Measurements from ENCODE around the gene GALNTL6.

- TF ChIP-seq, protein P1, sequence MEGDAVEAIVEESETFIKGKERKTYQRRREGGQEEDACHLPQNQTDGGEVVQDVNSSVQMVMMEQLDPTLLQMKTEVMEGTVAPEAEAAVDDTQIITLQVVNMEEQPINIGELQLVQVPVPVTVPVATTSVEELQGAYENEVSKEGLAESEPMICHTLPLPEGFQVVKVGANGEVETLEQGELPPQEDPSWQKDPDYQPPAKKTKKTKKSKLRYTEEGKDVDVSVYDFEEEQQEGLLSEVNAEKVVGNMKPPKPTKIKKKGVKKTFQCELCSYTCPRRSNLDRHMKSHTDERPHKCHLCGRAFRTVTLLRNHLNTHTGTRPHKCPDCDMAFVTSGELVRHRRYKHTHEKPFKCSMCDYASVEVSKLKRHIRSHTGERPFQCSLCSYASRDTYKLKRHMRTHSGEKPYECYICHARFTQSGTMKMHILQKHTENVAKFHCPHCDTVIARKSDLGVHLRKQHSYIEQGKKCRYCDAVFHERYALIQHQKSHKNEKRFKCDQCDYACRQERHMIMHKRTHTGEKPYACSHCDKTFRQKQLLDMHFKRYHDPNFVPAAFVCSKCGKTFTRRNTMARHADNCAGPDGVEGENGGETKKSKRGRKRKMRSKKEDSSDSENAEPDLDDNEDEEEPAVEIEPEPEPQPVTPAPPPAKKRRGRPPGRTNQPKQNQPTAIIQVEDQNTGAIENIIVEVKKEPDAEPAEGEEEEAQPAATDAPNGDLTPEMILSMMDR (optimal IDR thresholded peaks at IDR 0.05 in 1 of 3, IDR thresholded peaks at IDR 0.05 in 1 of 3, conservative IDR thresholded peaks at IDR 0.05 in 1 of 3; ENCODE audit: extremely low read depth in 1 of 3, insufficient read depth in 2 of 3, low read length in 3 of 3): no peak
- TF ChIP-seq EZH2 (IDR thresholded peaks at IDR 0.05; ENCODE audit: low read length): no peak
Measured at GRCh38 chr4:172631832-172632231, 818.6 kb downstream of the GALNTL6 start.

Measured in keratinocyte (primary cell).